Measurements from ENCODE around the gene TMEM117.
"Not testable (repeated sequence)": the region's sequence is repeated elsewhere in the genome, so short reads cannot be mapped to it uniquely, and the experiment has no call there.

The TMEM117 gene

DNA sequence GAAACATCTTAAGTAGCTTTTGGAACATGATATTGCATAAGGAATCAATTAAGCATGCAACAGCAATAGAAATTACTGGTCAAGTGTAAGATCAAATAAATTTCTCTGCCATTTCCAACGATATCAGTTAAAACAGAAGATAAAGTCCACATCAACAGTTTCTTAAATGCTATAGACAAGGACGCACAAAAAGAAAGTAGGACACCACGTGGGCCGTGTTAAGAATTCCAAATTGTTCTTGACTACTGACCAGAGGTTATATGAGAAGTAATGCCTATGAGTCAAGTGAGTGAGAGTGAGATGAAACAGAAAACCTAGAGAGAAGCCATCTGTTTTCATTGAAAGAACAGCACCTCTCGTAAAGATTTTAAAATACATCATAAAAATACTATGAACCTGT lies 318.2 kb downstream of the TMEM117 start:
- no peak for DNase-seq
- H3K27me3 Mint-ChIP-seq, result no peaks in the 10 kb centered on the region
- H3K4me3 Mint-ChIP-seq, result no peak overlapping the region
- H3K36me3 Mint-ChIP-seq (ENCODE audit: low read depth), result no peaks in the 10 kb centered on the region
- no peaks in the 10 kb centered on the region for H3K9me3 Mint-ChIP-seq
- H3K4me1 Mint-ChIP-seq (ENCODE audit: low read depth), result no peaks in the 10 kb centered on the region
- H3K27ac Mint-ChIP-seq, result no peak overlapping the region

GRCh38 chr12:44155358-44155757 lies 319.5 kb downstream of the TMEM117 start:
- Mint-ChIP-seq H3K4me1 (ENCODE audit: low read depth) (no peaks in the 10 kb centered on the region), H3K9me3 (no peaks in the 10 kb centered on the region), H3K27me3 (no peaks in the 10 kb centered on the region), H3K4me3 (no peak overlapping the region), H3K36me3 (ENCODE audit: low read depth) (no peaks in the 10 kb centered on the region), H3K27ac (no peak overlapping the region)
- no peak for DNase-seq

- H3K36me3 Mint-ChIP-seq (ENCODE audit: low read depth), result no peaks in the 10 kb centered on the region
- H3K9me3 Mint-ChIP-seq, result no peaks in the 10 kb centered on the region
- no peaks in the 10 kb centered on the region for H3K27me3 Mint-ChIP-seq
- H3K4me1 Mint-ChIP-seq (ENCODE audit: low read depth), result no peaks in the 10 kb centered on the region
- no peak overlapping the region for H3K4me3 Mint-ChIP-seq
- H3K27ac Mint-ChIP-seq, result no peak overlapping the region
- DNase-seq, result no peak
Observed at GRCh38 chr12:44157359-44157758, 321.5 kb downstream of the TMEM117 start.

DNA sequence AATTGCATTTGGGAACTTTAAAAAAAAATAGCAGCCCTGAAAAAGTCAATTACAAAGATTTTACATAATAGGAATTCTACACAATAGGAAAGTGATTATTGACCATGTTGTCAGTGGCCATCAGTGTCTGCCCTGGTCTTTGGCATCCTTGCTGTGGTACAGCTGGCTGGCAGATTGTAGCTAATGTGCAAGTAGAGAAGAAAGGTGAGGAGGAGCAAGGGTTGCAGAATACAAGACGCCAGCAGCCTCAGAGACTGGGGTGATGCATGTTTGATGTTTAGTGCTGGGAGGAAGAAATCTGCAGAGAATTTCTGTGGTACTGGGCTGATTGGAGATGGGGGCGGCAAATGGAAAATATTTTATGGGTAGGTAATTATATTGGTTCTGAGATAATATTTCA lies 322.9 kb downstream of the TMEM117 start:
- H3K9me3 Mint-ChIP-seq, result no peaks in the 10 kb centered on the region
- H3K4me3 Mint-ChIP-seq, result no peak overlapping the region
- no peaks in the 10 kb centered on the region for H3K27me3 Mint-ChIP-seq
- no peak overlapping the region for H3K27ac Mint-ChIP-seq
- H3K4me1 Mint-ChIP-seq (ENCODE audit: low read depth), result no peaks in the 10 kb centered on the region
- no peak for DNase-seq
- H3K36me3 Mint-ChIP-seq (ENCODE audit: low read depth), result no peaks in the 10 kb centered on the region

- H3K36me3 Mint-ChIP-seq (ENCODE audit: low read depth), result no peaks in the 10 kb centered on the region
- H3K27ac Mint-ChIP-seq, result no peak overlapping the region
- no peaks in the 10 kb centered on the region for H3K9me3 Mint-ChIP-seq
- no peaks in the 10 kb centered on the region for H3K27me3 Mint-ChIP-seq
- no peaks in the 10 kb centered on the region for H3K4me1 Mint-ChIP-seq (ENCODE audit: low read depth)
- no peak overlapping the region for H3K4me3 Mint-ChIP-seq
- no peak for DNase-seq
Observed at GRCh38 chr12:44159216-44159615, 323.3 kb downstream of the TMEM117 start.

DNA sequence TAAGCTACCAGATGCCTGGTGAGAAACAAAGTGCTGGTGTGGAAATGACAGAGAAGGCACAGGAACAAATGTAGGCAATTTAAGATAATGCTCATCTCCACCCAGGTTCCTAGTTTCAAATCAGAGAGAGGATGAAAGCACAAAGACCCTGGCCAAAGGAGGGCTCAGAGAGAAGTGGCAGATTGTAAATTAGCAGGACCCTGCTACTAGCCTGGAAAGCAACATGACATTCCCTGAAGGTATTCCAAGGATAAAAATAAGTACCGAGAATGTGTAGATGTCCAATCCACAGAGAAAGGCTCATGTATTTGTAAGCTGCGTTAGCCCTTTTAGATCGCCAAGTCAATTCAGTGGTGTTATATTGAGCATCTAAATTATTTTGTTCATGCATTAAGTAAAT lies 324.0 kb downstream of the TMEM117 start:
- Mint-ChIP-seq H3K4me3 (no peak overlapping the region), H3K36me3 (ENCODE audit: low read depth) (no peaks in the 10 kb centered on the region), H3K4me1 (ENCODE audit: low read depth) (no peaks in the 10 kb centered on the region), H3K27ac (no peak overlapping the region), H3K9me3 (no peaks in the 10 kb centered on the region), H3K27me3 (no peaks in the 10 kb centered on the region)
- DNase-seq, result no peak

DNA sequence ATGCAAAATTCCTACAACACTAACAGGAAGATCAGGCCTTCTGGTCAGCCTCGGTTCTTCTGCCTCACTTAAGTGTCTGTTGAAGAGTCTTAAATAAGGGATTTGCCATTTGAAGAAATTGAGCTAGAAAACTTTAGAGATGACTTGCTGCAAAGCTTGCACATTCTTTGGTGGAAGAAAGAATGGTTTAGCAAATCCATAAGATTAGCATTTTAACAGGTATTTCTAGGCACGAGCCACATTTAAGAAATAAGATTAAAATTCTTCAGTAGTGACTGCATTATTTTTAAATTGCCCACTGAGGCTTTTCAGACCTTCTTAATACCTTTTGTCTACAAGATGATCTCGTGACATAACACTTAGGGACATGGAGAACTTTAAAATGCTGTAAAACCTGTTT lies 327.1 kb downstream of the TMEM117 start:
- H3K27me3 Mint-ChIP-seq, result no peaks in the 10 kb centered on the region

DNA sequence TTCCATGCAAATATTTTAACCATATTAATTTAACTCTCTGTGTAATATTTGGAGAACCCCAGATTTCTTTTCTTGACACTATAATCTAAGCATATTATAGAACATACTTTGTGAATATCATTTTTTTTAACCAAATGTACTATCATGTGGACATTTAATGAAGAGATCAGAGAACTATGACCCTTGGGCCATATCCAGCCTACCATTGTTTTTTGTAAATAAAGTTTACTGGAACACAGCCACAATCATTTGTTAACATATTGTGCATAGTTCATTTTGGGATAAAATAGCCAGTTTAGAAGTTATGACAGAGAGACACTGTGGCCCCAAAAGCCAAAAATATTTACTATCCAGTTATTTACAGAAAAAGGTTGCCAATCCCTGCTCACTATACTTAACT lies 338.2 kb downstream of the TMEM117 start:
- H3K4me1 Mint-ChIP-seq (ENCODE audit: low read depth), result no peaks in the 10 kb centered on the region
- no peaks in the 10 kb centered on the region for H3K9me3 Mint-ChIP-seq
- no peak overlapping the region for H3K4me3 Mint-ChIP-seq
- H3K36me3 Mint-ChIP-seq (ENCODE audit: low read depth), result no peaks in the 10 kb centered on the region
- H3K27me3 Mint-ChIP-seq, result no peaks in the 10 kb centered on the region
- no peak for DNase-seq
- H3K27ac Mint-ChIP-seq, result no peak overlapping the region

More for the DNA sequence above, 327.1 kb downstream of the TMEM117 start:
- Mint-ChIP-seq H3K36me3 (ENCODE audit: low read depth) (no peaks in the 10 kb centered on the region), H3K4me3 (no peak overlapping the region), H3K4me1 (ENCODE audit: low read depth) (no peaks in the 10 kb centered on the region), H3K27ac (no peak overlapping the region), H3K9me3 (no peaks in the 10 kb centered on the region)
- no peak for DNase-seq

DNA sequence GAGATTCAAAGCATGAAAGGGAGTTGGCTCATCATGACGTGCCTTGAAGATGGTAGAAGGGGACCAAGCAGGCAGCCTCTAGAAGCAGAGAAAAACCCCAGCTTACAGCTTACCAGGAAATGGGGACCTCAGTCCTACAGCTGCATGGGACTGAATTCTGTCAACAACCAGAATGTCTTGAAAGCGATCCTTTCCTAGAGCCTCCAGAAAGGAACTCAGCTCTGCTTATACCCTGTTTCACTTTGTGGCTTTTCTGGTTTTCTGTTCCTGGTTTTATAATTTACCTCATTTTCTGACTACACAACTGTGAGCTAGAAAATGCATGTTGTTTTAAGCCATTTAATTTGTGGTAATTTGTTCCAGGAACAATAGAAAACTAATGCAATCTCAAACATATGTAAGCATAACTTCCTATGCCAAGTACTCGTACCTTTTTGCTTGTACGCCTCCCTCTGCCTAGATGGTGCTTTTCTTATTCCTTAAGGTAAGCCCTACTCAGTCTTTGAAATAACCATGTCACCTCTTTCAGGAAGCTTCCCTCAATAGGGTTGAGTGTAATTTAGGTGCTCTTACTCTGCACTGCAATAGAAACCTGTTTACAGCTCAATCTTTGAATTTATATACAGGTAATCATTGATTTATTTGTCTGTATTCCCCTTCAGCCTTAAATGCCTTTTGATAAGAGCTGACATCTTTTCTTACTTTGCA lies 348.8 kb downstream of the TMEM117 start:
- no peaks in the 10 kb centered on the region for H3K4me1 Mint-ChIP-seq (ENCODE audit: low read depth)
- H3K36me3 Mint-ChIP-seq (ENCODE audit: low read depth), result no peaks in the 10 kb centered on the region
- DNase-seq, result no peak
- H3K9me3 Mint-ChIP-seq, result peaks cover 2% of the 10 kb centered on the region
- no peak overlapping the region for H3K27ac Mint-ChIP-seq
- H3K27me3 Mint-ChIP-seq, result no peaks in the 10 kb centered on the region
- H3K4me3 Mint-ChIP-seq, result no peak overlapping the region

DNA sequence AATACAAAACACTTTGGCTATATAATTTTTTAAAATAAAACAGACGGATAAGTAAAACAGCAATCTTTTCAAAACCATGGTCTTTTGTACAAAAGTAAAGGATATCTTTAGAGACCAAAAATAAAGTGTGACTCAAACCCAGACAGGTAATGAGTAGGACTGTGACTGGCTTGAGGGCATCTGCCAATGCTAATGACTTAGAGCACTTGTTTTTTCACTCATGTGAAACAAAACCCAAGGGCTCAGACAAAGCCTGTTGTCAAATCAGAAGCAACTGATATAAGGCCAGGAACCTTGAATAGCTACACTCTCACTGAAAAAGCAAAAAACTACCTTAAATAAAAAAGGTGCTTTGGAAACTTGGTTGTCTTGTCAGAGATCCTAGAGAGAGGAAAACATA lies 357.4 kb downstream of the TMEM117 start:
- no peaks in the 10 kb centered on the region for H3K36me3 Mint-ChIP-seq (ENCODE audit: low read depth)
- no peak overlapping the region for H3K27ac Mint-ChIP-seq
- H3K4me3 Mint-ChIP-seq, result no peak overlapping the region
- H3K27me3 Mint-ChIP-seq, result no peaks in the 10 kb centered on the region
- no peaks in the 10 kb centered on the region for H3K9me3 Mint-ChIP-seq
- no peaks in the 10 kb centered on the region for H3K4me1 Mint-ChIP-seq (ENCODE audit: low read depth)
- DNase-seq, result no peak

GRCh38 chr12:44195719-44196118 lies 359.8 kb downstream of the TMEM117 start:
- not testable (repeated sequence) for H3K9me3 Mint-ChIP-seq; H3K4me1 Mint-ChIP-seq (ENCODE audit: low read depth); H3K27me3 Mint-ChIP-seq; H3K4me3 Mint-ChIP-seq; H3K36me3 Mint-ChIP-seq (ENCODE audit: low read depth); DNase-seq; H3K27ac Mint-ChIP-seq

DNA sequence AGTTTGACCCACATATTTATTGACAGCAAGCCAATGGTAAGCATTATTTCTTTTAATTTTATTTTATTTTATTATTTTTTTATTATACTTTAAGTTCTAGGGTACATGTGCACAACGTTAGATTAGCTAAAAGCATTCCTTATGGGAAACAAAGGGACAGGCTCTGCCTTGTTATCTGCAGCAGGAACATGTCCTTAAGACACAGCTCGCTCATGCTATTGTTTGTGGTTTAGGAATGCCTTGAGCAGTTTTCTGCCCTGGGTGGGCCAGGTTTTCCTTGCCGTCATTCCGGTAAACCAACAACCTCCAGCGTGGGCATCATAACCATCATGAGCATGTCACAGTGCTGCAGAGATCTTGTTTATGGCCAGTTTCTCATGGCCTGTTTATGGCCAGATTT lies 370.2 kb downstream of the TMEM117 start:
- Mint-ChIP-seq H3K4me1 (ENCODE audit: low read depth) (no peaks in the 10 kb centered on the region), H3K9me3 (peaks cover 11% of the 10 kb centered on the region), H3K36me3 (ENCODE audit: low read depth) (peaks cover 9% of the 10 kb centered on the region), H3K27me3 (no peaks in the 10 kb centered on the region), H3K4me3 (no peak overlapping the region), H3K27ac (no peak overlapping the region)
- no peak for DNase-seq

DNA sequence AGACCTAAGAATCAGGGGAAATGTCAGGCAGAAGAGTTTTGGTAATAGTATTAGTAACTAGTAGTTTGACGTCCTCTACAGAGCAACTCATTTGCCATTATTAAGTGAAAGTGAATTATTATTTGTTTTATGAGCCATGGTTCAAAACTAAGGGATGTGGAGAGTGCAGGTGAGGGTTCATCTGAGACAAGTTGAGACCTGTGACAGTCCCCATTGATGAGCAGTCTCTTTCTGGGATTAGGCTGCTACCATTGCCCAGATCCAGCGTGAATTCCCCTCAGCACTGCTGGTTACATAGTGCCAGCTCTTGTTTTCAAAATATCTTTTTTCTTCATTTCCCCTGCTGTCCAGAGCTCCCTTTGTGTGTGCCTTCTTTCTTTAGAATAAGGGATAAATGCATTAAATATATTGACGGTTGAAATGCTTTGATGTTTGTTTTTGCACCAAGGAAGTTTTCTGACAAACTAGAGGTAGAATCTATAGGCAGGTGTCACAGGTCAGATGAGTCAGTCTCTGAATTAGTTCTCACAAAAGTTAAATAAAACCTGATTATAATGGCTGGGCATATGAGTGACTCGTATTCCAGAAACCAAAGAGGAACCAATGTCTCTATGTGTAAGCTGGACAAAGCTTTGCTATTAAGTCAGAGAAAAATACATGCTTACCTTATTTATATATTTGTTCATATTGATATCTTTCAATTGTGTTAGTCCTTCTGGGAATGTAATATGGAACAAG lies 381.4 kb downstream of the TMEM117 start:
- no peaks in the 10 kb centered on the region for H3K4me1 Mint-ChIP-seq (ENCODE audit: low read depth)
- H3K27ac Mint-ChIP-seq, result no peak overlapping the region
- H3K4me3 Mint-ChIP-seq, result no peak overlapping the region
- no peak for DNase-seq
- H3K9me3 Mint-ChIP-seq, result peaks cover 8% of the 10 kb centered on the region
- no peaks in the 10 kb centered on the region for H3K27me3 Mint-ChIP-seq
- H3K36me3 Mint-ChIP-seq (ENCODE audit: low read depth), result peaks cover 10% of the 10 kb centered on the region

DNA sequence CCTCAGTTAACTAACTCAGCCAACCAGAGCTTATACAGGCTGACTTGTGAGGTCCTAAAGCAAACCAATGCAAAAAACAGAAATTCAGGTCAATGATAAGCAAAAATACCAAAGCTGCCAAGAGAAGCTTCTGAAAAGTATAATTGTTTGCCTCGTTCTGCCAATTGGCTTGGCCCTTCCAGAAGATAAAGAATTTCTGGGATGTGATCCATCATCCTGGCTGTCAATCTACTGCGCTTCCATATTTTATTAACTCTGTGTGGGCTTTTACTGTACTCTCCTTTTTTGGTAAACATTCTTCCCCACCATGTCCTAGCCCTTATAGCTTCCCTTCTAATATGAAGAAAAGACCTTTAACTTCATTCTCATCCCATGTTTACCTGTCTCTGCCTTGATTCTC lies 387.9 kb downstream of the TMEM117 start:
- no peaks in the 10 kb centered on the region for H3K27me3 Mint-ChIP-seq
- H3K4me3 Mint-ChIP-seq, result no peak overlapping the region
- H3K9me3 Mint-ChIP-seq, result no peaks in the 10 kb centered on the region
- H3K4me1 Mint-ChIP-seq (ENCODE audit: low read depth), result no peaks in the 10 kb centered on the region
- no peak for DNase-seq
- H3K36me3 Mint-ChIP-seq (ENCODE audit: low read depth), result no peaks in the 10 kb centered on the region
- H3K27ac Mint-ChIP-seq, result no peak overlapping the region

GRCh38 chr12:44224399-44225148 lies 388.7 kb downstream of the TMEM117 start:
- H3K27me3 Mint-ChIP-seq, result no peaks in the 10 kb centered on the region
- no peak overlapping the region for H3K4me3 Mint-ChIP-seq
- no peaks in the 10 kb centered on the region for H3K36me3 Mint-ChIP-seq (ENCODE audit: low read depth)
- H3K9me3 Mint-ChIP-seq, result no peaks in the 10 kb centered on the region
- no peaks in the 10 kb centered on the region for H3K4me1 Mint-ChIP-seq (ENCODE audit: low read depth)
- DNase-seq, result no peak
- H3K27ac Mint-ChIP-seq, result no peak overlapping the region
